Pancreas (tissue), 10 donors: Measurements from ENCODE around the gene SLN. TPM values are rescaled to one million over a fixed set of nuclear protein-coding genes. Genes with fewer than 3 reads are reported as not detected.

Source experiments
- ATAC-seq, 4 donors: fragments of 200-7000 bp; cut with Tn5 transposase; one replicate each; pipeline versions ENCODE4 v1.8.0 to v1.9.1; 2020; ENCODE audit warnings: mild to moderate bottlenecking in 4 of 4, moderate library complexity in 4 of 4
- DNase-seq, 6 donors: peaks; one replicate each; pipeline ENCODE4 v3.0.0-alpha.2; 2020
- FAIRE-seq: peaks from 2 replicates; lab custom pipeline; 2012; peaks lifted over from hg19 to GRCh38; lab: Jason Lieb, UNC
- H3K27ac ChIP-seq, 4 donors: fragments of 200-600 bp; sonication (generic); 1 replicate in 3 of 4; 2 replicates in 1 of 4; pipeline versions ENCODE4 v1.5.0 to v1.8.0; 2020
- H3K27me3 ChIP-seq, 4 donors: fragments of 200-600 bp; one replicate each; pipeline ENCODE4 v1.8.0; 2021
- H3K36me3 ChIP-seq, 3 donors: fragments of 200-600 bp; sonication (generic) in 1 of 3; one replicate each; pipeline versions ENCODE4 v1.5.0 to v1.8.0; 2020 to 2021
- H3K4me1 ChIP-seq, 3 donors: fragments of 200-600 bp; one replicate each; pipeline ENCODE4 v1.8.0; 2021
- H3K4me3 ChIP-seq, 4 donors: fragments of 200-600 bp; sonication (generic) in 2 of 4; one replicate each; pipeline versions ENCODE4 v1.5.0 to v1.8.0; 2020 to 2021
- H3K9me3 ChIP-seq, 4 donors: fragments of 200-600 bp; one replicate each; pipeline ENCODE4 v1.8.0; 2021
- WGBS, 2 donors: extraction: QIAGEN DNeasy Blood & Tissue Kit; methylation state at CpG; one replicate each; pipeline ENCODE4 v1.1.7; 2013; 5-methylcytosine and 5-hydroxymethylcytosine counted together
- intact Hi-C, 3 donors: fragments of 100-400 bp; cut with DNase I; formaldehyde crosslinking; loops; one replicate each; pipeline versions ENCODE4 v1.11.1 to v1.14.2; 2022
- polyA plus RNA-seq, 2 donors: library from polyadenylated mRNA; stranded (reverse); fragments of 200-250 nt; gene quantifications; one replicate each; pipeline ENCODE4 v1.2.3, GENCODE V29; 2013
- total RNA-seq, 6 donors: library from RNA; stranded (reverse); fragmentation: NEBNext Ultra II Directional in 4 of 6; extraction: Animal tissue kit (Norgen Biotek cat#: 25700) in 4 of 6; gene quantifications; one replicate each; pipeline versions ENCODE4 v1.2.1 to v1.2.4, GENCODE V29; 2021 to 2023
- TF ChIP-seq, protein P1 (sequence below), 4 donors: fragments of 200-600 bp; sonication (generic) in 3 of 4; IDR thresholded peaks; one replicate each; pipeline versions ENCODE4 v1.5.0 to v1.8.0; 2021; ENCODE audit warnings: antibody characterized with exemption in 4 of 4
- donor health status: healthy with polysubstance abuse.
- donor health status: DM: no; HTN: no; CAD: no; lungs with moderate emphysema.
- donor health status: DM: no; HTN: no; CAD: no.
- donor health status: control.
- donor health status: control.
- donor health status: Bipolar disorder and iron deficiency.
- donor health status: DM: yes; HTN: yes; CAD: no.
- donor health status: DM: no; HTN: no; CAD: no.
- donor health status: DM: no; HTN: no; CAD: no.
- donor health status: DM: yes; HTN: yes; CAD: no.

Gene SLN
- total and polyA plus RNA-seq, 8 donors: 0.19 TPM; not detected in 7

DNA sequence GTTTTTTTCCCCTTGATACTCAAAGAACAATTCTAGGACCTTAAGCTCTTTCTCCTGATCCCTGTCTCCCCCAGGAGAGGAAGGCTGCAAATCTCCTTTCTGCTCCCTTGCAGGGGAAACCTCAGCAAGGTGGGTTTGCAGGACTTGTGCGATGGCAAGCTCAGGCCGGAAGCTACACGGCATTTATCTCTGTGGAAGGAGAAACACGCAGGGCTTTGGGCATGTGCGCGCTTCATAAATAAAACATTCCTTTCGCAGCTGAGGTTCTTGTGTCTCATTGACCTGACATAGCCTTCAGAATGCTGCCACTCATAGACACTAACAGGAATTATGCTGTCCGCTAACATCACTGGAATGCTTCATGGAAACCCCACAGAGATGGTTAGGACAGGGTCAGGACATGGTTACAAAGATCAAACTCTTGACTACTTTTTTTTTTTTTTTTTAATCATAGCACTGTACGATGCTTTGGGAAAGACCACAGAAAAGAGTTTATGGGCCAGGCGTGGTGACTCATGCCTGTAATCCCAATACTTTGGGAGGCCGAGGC is 42.6 kb downstream of the SLN start:
- FAIRE-seq (no peak), ATAC-seq (no peak)

DNA sequence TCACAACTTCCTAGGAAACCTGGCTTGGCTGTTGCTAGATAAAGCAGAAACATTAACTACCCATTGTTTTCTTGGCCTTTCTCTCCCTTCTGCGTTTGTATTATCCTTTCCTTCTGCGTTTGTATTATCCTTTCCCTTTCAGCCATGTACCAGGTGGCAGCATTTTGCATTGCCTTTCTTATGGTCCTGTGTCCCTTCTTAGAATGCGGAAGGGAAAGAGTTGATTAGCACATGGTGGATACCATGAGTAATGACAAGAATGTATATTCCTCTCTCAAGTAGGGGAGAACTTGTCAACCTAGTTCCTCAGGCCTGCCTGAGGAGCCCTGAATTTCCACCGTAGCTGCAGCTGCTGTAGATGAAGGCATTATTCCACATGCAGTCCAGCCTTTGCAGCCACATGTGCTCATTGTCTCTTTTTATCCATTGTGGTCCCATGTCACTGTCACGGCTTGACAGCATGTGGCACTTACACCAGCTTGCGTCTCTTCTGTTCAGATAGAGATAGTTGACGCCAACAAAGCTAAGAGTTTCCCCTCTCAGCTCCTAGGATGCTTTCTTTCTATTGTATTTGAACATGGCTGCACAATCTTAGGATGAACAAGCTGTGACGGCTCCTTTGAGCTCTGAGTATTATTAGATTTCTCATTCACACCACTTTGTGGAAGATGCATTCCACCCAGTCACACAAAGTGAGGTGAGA is 44.8 kb downstream of the SLN start:
- intact Hi-C loops: no loop called here
- Histone ChIP-seq H3K27ac (no peak overlapping the region), H3K27me3 (no peaks in the 10 kb centered on the region), H3K36me3 (no peaks in the 10 kb centered on the region), H3K9me3 (no peaks in the 10 kb centered on the region), H3K4me1 (no peaks in the 10 kb centered on the region), H3K4me3 (no peak overlapping the region)
- ATAC-seq (no peak), DNase-seq (no peak), FAIRE-seq (no peak)
- TF ChIP-seq, protein P1, sequence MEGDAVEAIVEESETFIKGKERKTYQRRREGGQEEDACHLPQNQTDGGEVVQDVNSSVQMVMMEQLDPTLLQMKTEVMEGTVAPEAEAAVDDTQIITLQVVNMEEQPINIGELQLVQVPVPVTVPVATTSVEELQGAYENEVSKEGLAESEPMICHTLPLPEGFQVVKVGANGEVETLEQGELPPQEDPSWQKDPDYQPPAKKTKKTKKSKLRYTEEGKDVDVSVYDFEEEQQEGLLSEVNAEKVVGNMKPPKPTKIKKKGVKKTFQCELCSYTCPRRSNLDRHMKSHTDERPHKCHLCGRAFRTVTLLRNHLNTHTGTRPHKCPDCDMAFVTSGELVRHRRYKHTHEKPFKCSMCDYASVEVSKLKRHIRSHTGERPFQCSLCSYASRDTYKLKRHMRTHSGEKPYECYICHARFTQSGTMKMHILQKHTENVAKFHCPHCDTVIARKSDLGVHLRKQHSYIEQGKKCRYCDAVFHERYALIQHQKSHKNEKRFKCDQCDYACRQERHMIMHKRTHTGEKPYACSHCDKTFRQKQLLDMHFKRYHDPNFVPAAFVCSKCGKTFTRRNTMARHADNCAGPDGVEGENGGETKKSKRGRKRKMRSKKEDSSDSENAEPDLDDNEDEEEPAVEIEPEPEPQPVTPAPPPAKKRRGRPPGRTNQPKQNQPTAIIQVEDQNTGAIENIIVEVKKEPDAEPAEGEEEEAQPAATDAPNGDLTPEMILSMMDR (IDR thresholded peaks at IDR 0.05): no peak
- 46 to 57% methylated on average over 8 of the region's 8 CpGs for WGBS, 2 donors

More for the DNA sequence above, 42.6 kb downstream of the SLN start:
- no peak overlapping the region for H3K27ac ChIP-seq
- no peaks in the 10 kb centered on the region for H3K4me1 ChIP-seq
- intact Hi-C loops: no loop called here
- no peak overlapping the region for H3K4me3 ChIP-seq
- H3K27me3 ChIP-seq: no peaks in the 10 kb centered on the region
- H3K9me3 ChIP-seq: no peaks in the 10 kb centered on the region
- WGBS, 2 donors: 83% methylated on average over 11 of the region's 11 CpGs
- TF ChIP-seq, protein P1 (IDR thresholded peaks at IDR 0.05): no peak
- no peaks in the 10 kb centered on the region for H3K36me3 ChIP-seq
- DNase-seq: no peak

DNA sequence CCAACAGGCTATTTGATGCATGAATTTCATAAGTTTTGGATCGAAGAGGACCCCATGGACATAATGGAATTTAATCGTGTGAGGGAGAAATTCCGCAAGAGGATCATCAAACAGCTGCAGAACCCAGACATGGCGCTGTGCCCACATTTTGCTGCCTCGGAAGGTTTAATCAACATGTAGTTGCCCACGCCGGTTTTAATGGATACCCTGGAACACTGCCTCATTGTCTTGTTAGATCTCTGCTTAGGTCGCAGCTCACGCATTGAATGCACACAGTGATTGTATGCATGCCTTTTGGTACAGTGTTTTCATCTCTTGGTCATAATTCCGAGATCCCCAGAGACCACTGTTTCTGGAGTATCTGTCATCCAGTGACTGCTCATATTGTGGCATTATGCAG is 46.8 kb downstream of the SLN start:
- 33 to 47% methylated on average over 10 of the region's 10 CpGs for WGBS, 2 donors
- no peak for ATAC-seq
- no peak for FAIRE-seq

DNA sequence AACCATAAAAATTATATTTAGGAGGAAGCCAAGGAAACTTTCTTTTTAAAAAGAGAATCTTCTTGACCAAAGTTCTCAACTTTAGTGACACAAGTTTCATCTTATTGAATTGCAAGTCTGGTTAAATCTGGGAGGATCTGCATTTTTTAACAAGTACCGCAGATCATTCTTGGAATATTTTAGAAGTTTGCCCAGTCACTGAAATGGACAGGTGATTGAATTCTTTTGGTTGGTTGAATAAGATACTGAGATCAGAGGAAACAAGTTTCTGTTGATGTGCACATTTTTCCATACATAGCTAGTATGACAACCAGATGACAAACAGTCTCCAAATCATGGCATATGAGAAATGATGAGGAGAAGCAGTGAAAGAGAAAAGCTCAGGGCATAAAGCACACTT is 50.2 kb downstream of the SLN start:
- FAIRE-seq (no peak), DNase-seq (no peak), ATAC-seq (no peak)
- WGBS, 2 donors: 68 to 79% methylated on average over 1 of the region's 1 CpG
- H3K36me3 ChIP-seq: no peaks in the 10 kb centered on the region
- H3K4me3 ChIP-seq: no peak overlapping the region
- intact Hi-C loops: no loop called here
- H3K27ac ChIP-seq: no peak overlapping the region
- H3K4me1 ChIP-seq: no peaks in the 10 kb centered on the region
- TF ChIP-seq, protein P1 (IDR thresholded peaks at IDR 0.05): no peak
- no peaks in the 10 kb centered on the region for H3K27me3 ChIP-seq
- H3K9me3 ChIP-seq: no peaks in the 10 kb centered on the region

More for the DNA sequence above, 46.8 kb downstream of the SLN start:
- intact Hi-C loops: no loop called here
- no peaks in the 10 kb centered on the region for H3K4me1 ChIP-seq
- no peaks in the 10 kb centered on the region for H3K9me3 ChIP-seq
- DNase-seq: no peak
- no peaks in the 10 kb centered on the region for H3K27me3 ChIP-seq
- TF ChIP-seq, protein P1 (IDR thresholded peaks at IDR 0.05): no peak
- H3K4me3 ChIP-seq: no peak overlapping the region
- no peaks in the 10 kb centered on the region for H3K36me3 ChIP-seq
- H3K27ac ChIP-seq: no peak overlapping the region

GRCh38 chr11:107660066-107660465 is 51.8 kb downstream of the SLN start:
- no peaks in the 10 kb centered on the region for H3K4me1 ChIP-seq
- no peaks in the 10 kb centered on the region for H3K27me3 ChIP-seq
- H3K4me3 ChIP-seq: no peak overlapping the region
- no peaks in the 10 kb centered on the region for H3K36me3 ChIP-seq
- no peak for ATAC-seq
- H3K27ac ChIP-seq: no peak overlapping the region
- WGBS, 2 donors: 85 to 86% methylated on average over 3 of the region's 3 CpGs
- no peaks in the 10 kb centered on the region for H3K9me3 ChIP-seq
- no peak for FAIRE-seq
- intact Hi-C loops: no loop called here
- TF ChIP-seq, protein P1 (IDR thresholded peaks at IDR 0.05): no peak
- no peak for DNase-seq
